T-cell (primary cell): ENCODE measurements around the gene NFIX. TPM values are rescaled to one million over a fixed set of nuclear protein-coding genes. Genes with fewer than 3 reads are reported as not detected.

Experiments
- ATAC-seq, 4 experiments: fragments of 200-7000 bp in 3 of 4; fragments of 150-1000 bp in 1 of 4; cut with Tn5 transposase; replicated peaks in 1 of 4; 1 replicate in 3 of 4; 2 replicates in 1 of 4; pipeline ENCODE4 v1.10.0; 2021; ENCODE audit warnings: moderate library complexity in 3 of 4, mild to moderate bottlenecking in 2 of 4, moderate number of reproducible peaks in 1 of 4
- CTCF ChIA-PET, 2 donors: fragments of 300-600 bp; sonication (Branson Sonifier 250); formaldehyde crosslinking; loops; one replicate each; lab custom pipeline; 2022; ENCODE audit warnings: antibody characterized with exemption in 2 of 2; lab: Charles Lee
- POLR2A ChIA-PET, 2 donors: fragments of 300-600 bp; sonication (Branson Sonifier 250); formaldehyde crosslinking; loops; one replicate each; lab custom pipeline; 2022; ENCODE audit warnings: antibody characterized with exemption in 2 of 2; lab: Charles Lee
- DNase-seq, 35 experiments: peaks; one replicate each; pipeline versions ENCODE4 v3.0.0 to v3.0.0-alpha.2; 2013 to 2023
- H3K27ac ChIP-seq: one replicate; pipeline ENCODE4 v1.5.1; 2013; ENCODE audit warnings: low read length
- H3K27me3 ChIP-seq, 2 experiments: replicated peaks in 1 of 2; 1 replicate in 1 of 2; 2 replicates in 1 of 2; pipeline versions ENCODE4 v1.6.1 to v1.7.0; 2013; ENCODE audit warnings: low read length in 1 of 2, mixed read lengths in 1 of 2; ENCODE audit not compliant: control insufficient read depth in 2 of 2, insufficient read depth in 2 of 2; ENCODE audit errors: extremely low read depth in 1 of 2
- H3K36me3 ChIP-seq, 2 donors: 1 replicate in 1 of 2; 2 replicates in 1 of 2; pipeline versions ENCODE4 v1.6.1 to v1.7.0; 2013; ENCODE audit warnings: low read length in 1 of 2; ENCODE audit not compliant: control insufficient read depth in 2 of 2, insufficient read depth in 1 of 2; ENCODE audit errors: extremely low read depth in 1 of 2
- H3K4me1 ChIP-seq, 2 experiments: 1 replicate in 1 of 2; 2 replicates in 1 of 2; pipeline versions ENCODE4 v1.6.1 to v1.7.0; 2013; ENCODE audit warnings: low read length in 2 of 2, mixed read lengths in 1 of 2; ENCODE audit not compliant: insufficient read depth in 2 of 2, control insufficient read depth in 1 of 2; ENCODE audit errors: extremely low read depth in 1 of 2
- H3K4me3 ChIP-seq, 2 donors: 1 replicate in 1 of 2; 2 replicates in 1 of 2; pipeline versions ENCODE4 v1.5.1 to v1.7.0; 2013; ENCODE audit warnings: mild to moderate bottlenecking in 2 of 2, low read length in 1 of 2, moderate library complexity in 1 of 2; ENCODE audit not compliant: control insufficient read depth in 1 of 2; ENCODE audit errors: extremely low read depth in 1 of 2
- H3K9me3 ChIP-seq: 2 replicates; pipeline ENCODE4 v1.7.0; 2013
- H3K27ac Mint-ChIP-seq, 2 donors: one replicate each; pipeline ENCODE4 v1.8.0; 2020 to 2021; ENCODE audit warnings: mild to moderate bottlenecking in 2 of 2, mixed read lengths in 2 of 2
- H3K27me3 Mint-ChIP-seq, 2 donors: one replicate each; pipeline ENCODE4 v1.8.0; 2021 to 2022; ENCODE audit warnings: mixed read lengths in 2 of 2
- H3K36me3 Mint-ChIP-seq: one replicate; pipeline ENCODE4 v1.8.0; 2021; ENCODE audit warnings: mixed read lengths
- H3K4me1 Mint-ChIP-seq, 3 donors: one replicate each; pipeline ENCODE4 v1.8.0; 2020 to 2022; ENCODE audit warnings: mixed read lengths in 3 of 3, mild to moderate bottlenecking in 1 of 3
- H3K4me3 Mint-ChIP-seq, 3 donors: one replicate each; pipeline ENCODE4 v1.8.0; 2020 to 2022; ENCODE audit warnings: mild to moderate bottlenecking in 3 of 3, mixed read lengths in 3 of 3, moderate library complexity in 3 of 3
- H3K9me3 Mint-ChIP-seq, 3 donors: one replicate each; pipeline ENCODE4 v1.8.0; 2020 to 2022; ENCODE audit warnings: mixed read lengths in 3 of 3
- WGBS: methylation state at CpG from one replicate; pipeline ENCODE4 v1.1.5; 2013; ENCODE audit warnings: missing lambda C conversion rate; ENCODE audit not compliant: insufficient coverage; 5-methylcytosine and 5-hydroxymethylcytosine counted together
- total RNA-seq, 35 experiments: library from RNA in 6 of 35; stranded (reverse) in 6 of 35; fragments of 120-200 nt in 1 of 35; gene quantifications; one replicate each; pipeline versions ENCODE4 v1.2.1 to v1.2.4 and lab custom pipeline; 2013 to 2026

Gene NFIX
- total RNA-seq, 5 donors from 2014 or later (not counting 1 experiment from before 2014, with no cell fraction given) = 3.9 to 6.6 (median 6.3) TPM

- Histone ChIP-seq H3K4me1 (peaks cover 16 to 67% of the 10 kb centered on the region in 2 experiments), H3K4me3 (no peak overlapping the region)
- CTCF ChIA-PET = interaction anchor here (0.6 to 0.9 kb wide), 3 partner anchors 12 to 1286 kb away, joined by 3 to 7 read pairs (median 3); no protein-coding TSS in a partner anchor
Observed at GRCh38 chr19:13120031-13120430, 124.8 kb downstream of the NFIX start.

GRCh38 chr19:13120817-13121216 lies 125.5 kb downstream of the NFIX start:
- H3K4me1 Mint-ChIP-seq = peaks cover 52 to 62% (median 59%) of the 10 kb centered on the region in 3 donors
- no peaks in the 10 kb centered on the region for H3K27me3 ChIP-seq
- DNase-seq = no peak
- H3K27ac Mint-ChIP-seq = peak overlapping the region in 1 of 2 donors; percentile 69
- peak overlapping the region in 1 of 2 donors; percentile 3 for H3K4me3 ChIP-seq
- peak overlapping the region in 2 of 3 donors; percentile 35 to 80 for H3K4me3 Mint-ChIP-seq
- peaks cover 12 to 59% of the 10 kb centered on the region in 2 experiments for H3K4me1 ChIP-seq
- ATAC-seq = no peak
- ChIA-PET POLR2A (no interaction called here), CTCF (interaction anchor here in 1 of 2 donors (0.9 kb wide), 1 partner anchor 16 kb away, joined by 5 read pairs; no protein-coding TSS in a partner anchor)
- no peaks in the 10 kb centered on the region for H3K36me3 Mint-ChIP-seq
- peaks cover 2 to 10% of the 10 kb centered on the region in 2 donors for H3K36me3 ChIP-seq
- 61% methylated on average over 7 of the region's 10 CpGs for WGBS
- H3K9me3 Mint-ChIP-seq = no peaks in the 10 kb centered on the region
- no peak overlapping the region for H3K27ac ChIP-seq
- no peaks in the 10 kb centered on the region for H3K27me3 Mint-ChIP-seq
- H3K9me3 ChIP-seq = no peaks in the 10 kb centered on the region

More at GRCh38 chr19:13120031-13120430, 124.8 kb downstream of the NFIX start:
- no peaks in the 10 kb centered on the region for H3K27me3 Mint-ChIP-seq
- POLR2A ChIA-PET = interaction anchor here in 1 of 2 donors (0.6 kb wide), 2 partner anchors 53 to 338 kb away, joined by 3 read pairs; no protein-coding TSS in a partner anchor
- H3K4me3 Mint-ChIP-seq = peak overlapping the region; percentile 74 to 80 (median 77)
- H3K4me1 Mint-ChIP-seq = peaks cover 59 to 68% (median 66%) of the 10 kb centered on the region in 3 donors
- DNase-seq (no peak), ATAC-seq (no peak)
- H3K27ac ChIP-seq = no peak overlapping the region
- peaks cover 5 to 10% of the 10 kb centered on the region in 2 donors for H3K36me3 ChIP-seq
- H3K36me3 Mint-ChIP-seq = no peaks in the 10 kb centered on the region
- no peaks in the 10 kb centered on the region for H3K27me3 ChIP-seq
- H3K27ac Mint-ChIP-seq = no peak overlapping the region
- no peaks in the 10 kb centered on the region for H3K9me3 Mint-ChIP-seq
- WGBS = 93% methylated on average over 3 of the region's 9 CpGs
- H3K9me3 ChIP-seq = no peaks in the 10 kb centered on the region

- H3K36me3 ChIP-seq = peaks cover 2 to 10% of the 10 kb centered on the region in 2 donors
- no peak overlapping the region for H3K27ac ChIP-seq
- Mint-ChIP-seq H3K4me1 (peaks cover 44 to 54% (median 52%) of the 10 kb centered on the region in 3 donors), H3K36me3 (no peaks in the 10 kb centered on the region), H3K4me3 (peak overlapping the region in 1 of 3 donors; percentile 9), H3K9me3 (no peaks in the 10 kb centered on the region), H3K27ac (peak overlapping the region; percentile 1 to 56), H3K27me3 (no peaks in the 10 kb centered on the region)
- CTCF ChIA-PET = interaction anchor here in 1 of 2 donors (0.9 kb wide), 1 partner anchor 17 kb away, joined by 5 read pairs; no protein-coding TSS in a partner anchor
- peak in 3 of 35 experiments; percentile 16 to 42 (median 32) for DNase-seq
- no peaks in the 10 kb centered on the region for H3K9me3 ChIP-seq
- WGBS = 69% methylated on average over 13 of the region's 18 CpGs
- peaks cover 10 to 51% of the 10 kb centered on the region in 2 experiments for H3K4me1 ChIP-seq
- no peaks in the 10 kb centered on the region for H3K27me3 ChIP-seq
- POLR2A ChIA-PET = no interaction called here
- ATAC-seq = no peak
- no peak overlapping the region for H3K4me3 ChIP-seq
Observed at GRCh38 chr19:13121551-13122274, 126.4 kb downstream of the NFIX start.

- no peak for ATAC-seq
Observed at GRCh38 chr19:13122275-13122878, 127.1 kb downstream of the NFIX start.

GRCh38 chr19:13122980-13123957 lies 128.0 kb downstream of the NFIX start:
- 95% methylated on average over 16 of the region's 20 CpGs for WGBS
- DNase-seq = no peak
- H3K27me3 Mint-ChIP-seq = no peaks in the 10 kb centered on the region
- H3K27me3 ChIP-seq = no peaks in the 10 kb centered on the region
- H3K4me1 Mint-ChIP-seq = peaks cover 44 to 51% (median 49%) of the 10 kb centered on the region in 3 donors
- ChIA-PET POLR2A (interaction anchor here in 1 of 2 donors (0.6 kb wide), 2 partner anchors 105 to 450 kb away, joined by 4 to 16 read pairs; no protein-coding TSS in a partner anchor), CTCF (no interaction called here)
- no peak overlapping the region for H3K27ac Mint-ChIP-seq
- H3K36me3 ChIP-seq = peaks cover 2 to 10% of the 10 kb centered on the region in 2 donors
- H3K4me3 ChIP-seq = no peak overlapping the region
- H3K4me1 ChIP-seq = peaks cover 10 to 40% of the 10 kb centered on the region in 2 experiments
- no peaks in the 10 kb centered on the region for H3K36me3 Mint-ChIP-seq
- no peak for ATAC-seq
- no peaks in the 10 kb centered on the region for H3K9me3 Mint-ChIP-seq
- no peak overlapping the region for H3K27ac ChIP-seq
- H3K4me3 Mint-ChIP-seq = no peak overlapping the region
- H3K9me3 ChIP-seq = no peaks in the 10 kb centered on the region

More at GRCh38 chr19:13122275-13122878, 127.1 kb downstream of the NFIX start:
- no peaks in the 10 kb centered on the region for H3K27me3 Mint-ChIP-seq
- Histone ChIP-seq H3K36me3 (peaks cover 2 to 10% of the 10 kb centered on the region in 2 donors), H3K27ac (no peak overlapping the region), H3K27me3 (no peaks in the 10 kb centered on the region), H3K9me3 (no peaks in the 10 kb centered on the region), H3K4me3 (no peak overlapping the region), H3K4me1 (peaks cover 10 to 45% of the 10 kb centered on the region in 2 experiments)
- peak in 2 of 35 experiments; percentile 28 to 45 for DNase-seq
- H3K4me1 Mint-ChIP-seq = peaks cover 42 to 48% (median 47%) of the 10 kb centered on the region in 3 donors
- ChIA-PET POLR2A (no interaction called here), CTCF (no interaction called here)
- no peaks in the 10 kb centered on the region for H3K36me3 Mint-ChIP-seq
- no peak overlapping the region for H3K4me3 Mint-ChIP-seq
- H3K27ac Mint-ChIP-seq = peak overlapping the region; percentile 42 to 56
- WGBS = 79% methylated on average over 8 of the region's 13 CpGs
- H3K9me3 Mint-ChIP-seq = no peaks in the 10 kb centered on the region
